ENCODE results near the gene CRADD. TPM values are rescaled to one million over a fixed set of nuclear protein-coding genes. Genes with fewer than 3 reads are reported as not detected.

The CRADD gene
- total and polyA plus RNA-seq, 10 of the 15 experiments (the other 5 are each of a cell fraction or from before 2014, with no cell fraction given) = 7.6 to 15.5 (median 11.7) TPM

DNA sequence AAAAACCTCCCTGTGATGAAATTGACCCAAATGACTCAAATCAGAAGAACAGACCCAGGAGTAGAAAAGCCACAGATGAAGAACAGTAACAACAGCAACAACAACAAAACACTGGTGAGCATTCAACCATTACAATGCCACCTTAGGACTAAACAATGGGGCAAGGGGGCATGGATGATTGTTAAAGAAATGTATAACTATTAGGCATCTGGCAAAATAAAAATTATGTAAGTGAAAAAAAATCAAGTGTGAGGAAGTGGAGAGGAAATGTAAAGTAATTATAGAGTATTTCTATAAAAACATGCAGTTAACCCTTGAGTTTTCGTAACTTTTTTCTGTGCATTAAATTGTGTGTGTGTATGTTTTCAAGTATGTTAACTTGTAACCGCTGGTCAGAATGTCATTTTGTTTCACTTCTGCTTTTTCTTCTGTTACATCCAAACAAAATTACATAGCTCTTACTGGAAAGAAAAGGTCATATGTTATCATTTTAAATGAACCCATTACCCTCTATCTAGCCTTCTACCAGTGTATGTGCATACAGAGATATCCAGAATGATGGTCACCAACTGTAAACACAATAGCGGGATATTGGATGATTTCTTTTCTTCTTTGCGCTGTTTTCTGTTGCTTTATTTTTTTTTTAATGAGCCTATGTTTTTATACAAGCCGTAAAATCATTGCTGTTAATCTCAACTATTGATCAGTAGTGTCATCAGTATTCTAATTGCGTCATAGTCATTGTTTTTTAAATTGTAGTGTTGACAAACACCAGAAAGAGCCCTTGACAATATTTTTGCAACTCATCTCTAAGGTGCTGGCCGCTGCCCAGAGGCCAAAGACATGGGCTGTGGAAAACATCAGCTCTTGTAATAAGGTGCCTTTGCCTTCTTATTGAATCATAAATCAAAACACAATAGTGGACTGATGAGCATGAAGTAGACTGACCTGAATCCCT, 170.6 kb downstream of the CRADD start (continued):
- TF ChIP-seq RUNX3 (IDR thresholded peaks at IDR 0.05; ENCODE audit: low read length) (peak; percentile 98), FOXM1 (IDR thresholded peaks at IDR 0.05; ENCODE audit: low read depth, low read length) (peak; percentile 97), SUPT20H (IDR thresholded peaks at IDR 0.05; ENCODE audit: borderline replicate concordance, control insufficient read depth, low read depth, low read length) (no peak), MXI1 (IDR thresholded peaks at IDR 0.05; ENCODE audit: low read depth, low read length) (0 out of 2 replicates have a peak, but pooled peaks have one; percentile 34), GATAD2B (conservative IDR thresholded peaks at IDR 0.05; ENCODE audit: low read depth) (0 out of 2 replicates have a peak, but pooled peaks have one; percentile 42), NFIC (IDR thresholded peaks at IDR 0.05; ENCODE audit: low read depth, low read length) (peak; percentile 97), TARDBP (IDR thresholded peaks at IDR 0.05; ENCODE audit: borderline replicate concordance) (no peak), ZNF274 (IDR thresholded peaks at IDR 0.05; ENCODE audit: insufficient read depth, insufficient read length) (no peak)
- TF ChIP-seq, protein P1, sequence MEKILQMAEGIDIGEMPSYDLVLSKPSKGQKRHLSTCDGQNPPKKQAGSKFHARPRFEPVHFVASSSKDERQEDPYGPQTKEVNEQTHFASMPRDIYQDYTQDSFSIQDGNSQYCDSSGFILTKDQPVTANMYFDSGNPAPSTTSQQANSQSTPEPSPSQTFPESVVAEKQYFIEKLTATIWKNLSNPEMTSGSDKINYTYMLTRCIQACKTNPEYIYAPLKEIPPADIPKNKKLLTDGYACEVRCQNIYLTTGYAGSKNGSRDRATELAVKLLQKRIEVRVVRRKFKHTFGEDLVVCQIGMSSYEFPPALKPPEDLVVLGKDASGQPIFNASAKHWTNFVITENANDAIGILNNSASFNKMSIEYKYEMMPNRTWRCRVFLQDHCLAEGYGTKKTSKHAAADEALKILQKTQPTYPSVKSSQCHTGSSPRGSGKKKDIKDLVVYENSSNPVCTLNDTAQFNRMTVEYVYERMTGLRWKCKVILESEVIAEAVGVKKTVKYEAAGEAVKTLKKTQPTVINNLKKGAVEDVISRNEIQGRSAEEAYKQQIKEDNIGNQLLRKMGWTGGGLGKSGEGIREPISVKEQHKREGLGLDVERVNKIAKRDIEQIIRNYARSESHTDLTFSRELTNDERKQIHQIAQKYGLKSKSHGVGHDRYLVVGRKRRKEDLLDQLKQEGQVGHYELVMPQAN (conservative IDR thresholded peaks at IDR 0.05) = no peak
- TF ChIP-seq, protein P2, sequence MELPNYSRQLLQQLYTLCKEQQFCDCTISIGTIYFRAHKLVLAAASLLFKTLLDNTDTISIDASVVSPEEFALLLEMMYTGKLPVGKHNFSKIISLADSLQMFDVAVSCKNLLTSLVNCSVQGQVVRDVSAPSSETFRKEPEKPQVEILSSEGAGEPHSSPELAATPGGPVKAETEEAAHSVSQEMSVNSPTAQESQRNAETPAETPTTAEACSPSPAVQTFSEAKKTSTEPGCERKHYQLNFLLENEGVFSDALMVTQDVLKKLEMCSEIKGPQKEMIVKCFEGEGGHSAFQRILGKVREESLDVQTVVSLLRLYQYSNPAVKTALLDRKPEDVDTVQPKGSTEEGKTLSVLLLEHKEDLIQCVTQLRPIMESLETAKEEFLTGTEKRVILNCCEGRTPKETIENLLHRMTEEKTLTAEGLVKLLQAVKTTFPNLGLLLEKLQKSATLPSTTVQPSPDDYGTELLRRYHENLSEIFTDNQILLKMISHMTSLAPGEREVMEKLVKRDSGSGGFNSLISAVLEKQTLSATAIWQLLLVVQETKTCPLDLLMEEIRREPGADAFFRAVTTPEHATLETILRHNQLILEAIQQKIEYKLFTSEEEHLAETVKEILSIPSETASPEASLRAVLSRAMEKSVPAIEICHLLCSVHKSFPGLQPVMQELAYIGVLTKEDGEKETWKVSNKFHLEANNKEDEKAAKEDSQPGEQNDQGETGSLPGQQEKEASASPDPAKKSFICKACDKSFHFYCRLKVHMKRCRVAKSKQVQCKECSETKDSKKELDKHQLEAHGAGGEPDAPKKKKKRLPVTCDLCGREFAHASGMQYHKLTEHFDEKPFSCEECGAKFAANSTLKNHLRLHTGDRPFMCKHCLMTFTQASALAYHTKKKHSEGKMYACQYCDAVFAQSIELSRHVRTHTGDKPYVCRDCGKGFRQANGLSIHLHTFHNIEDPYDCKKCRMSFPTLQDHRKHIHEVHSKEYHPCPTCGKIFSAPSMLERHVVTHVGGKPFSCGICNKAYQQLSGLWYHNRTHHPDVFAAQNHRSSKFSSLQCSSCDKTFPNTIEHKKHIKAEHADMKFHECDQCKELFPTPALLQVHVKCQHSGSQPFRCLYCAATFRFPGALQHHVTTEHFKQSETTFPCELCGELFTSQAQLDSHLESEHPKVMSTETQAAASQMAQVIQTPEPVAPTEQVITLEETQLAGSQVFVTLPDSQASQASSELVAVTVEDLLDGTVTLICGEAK (IDR thresholded peaks at IDR 0.05; ENCODE audit: borderline replicate concordance) = no peak
- TF ChIP-seq, protein P3, sequence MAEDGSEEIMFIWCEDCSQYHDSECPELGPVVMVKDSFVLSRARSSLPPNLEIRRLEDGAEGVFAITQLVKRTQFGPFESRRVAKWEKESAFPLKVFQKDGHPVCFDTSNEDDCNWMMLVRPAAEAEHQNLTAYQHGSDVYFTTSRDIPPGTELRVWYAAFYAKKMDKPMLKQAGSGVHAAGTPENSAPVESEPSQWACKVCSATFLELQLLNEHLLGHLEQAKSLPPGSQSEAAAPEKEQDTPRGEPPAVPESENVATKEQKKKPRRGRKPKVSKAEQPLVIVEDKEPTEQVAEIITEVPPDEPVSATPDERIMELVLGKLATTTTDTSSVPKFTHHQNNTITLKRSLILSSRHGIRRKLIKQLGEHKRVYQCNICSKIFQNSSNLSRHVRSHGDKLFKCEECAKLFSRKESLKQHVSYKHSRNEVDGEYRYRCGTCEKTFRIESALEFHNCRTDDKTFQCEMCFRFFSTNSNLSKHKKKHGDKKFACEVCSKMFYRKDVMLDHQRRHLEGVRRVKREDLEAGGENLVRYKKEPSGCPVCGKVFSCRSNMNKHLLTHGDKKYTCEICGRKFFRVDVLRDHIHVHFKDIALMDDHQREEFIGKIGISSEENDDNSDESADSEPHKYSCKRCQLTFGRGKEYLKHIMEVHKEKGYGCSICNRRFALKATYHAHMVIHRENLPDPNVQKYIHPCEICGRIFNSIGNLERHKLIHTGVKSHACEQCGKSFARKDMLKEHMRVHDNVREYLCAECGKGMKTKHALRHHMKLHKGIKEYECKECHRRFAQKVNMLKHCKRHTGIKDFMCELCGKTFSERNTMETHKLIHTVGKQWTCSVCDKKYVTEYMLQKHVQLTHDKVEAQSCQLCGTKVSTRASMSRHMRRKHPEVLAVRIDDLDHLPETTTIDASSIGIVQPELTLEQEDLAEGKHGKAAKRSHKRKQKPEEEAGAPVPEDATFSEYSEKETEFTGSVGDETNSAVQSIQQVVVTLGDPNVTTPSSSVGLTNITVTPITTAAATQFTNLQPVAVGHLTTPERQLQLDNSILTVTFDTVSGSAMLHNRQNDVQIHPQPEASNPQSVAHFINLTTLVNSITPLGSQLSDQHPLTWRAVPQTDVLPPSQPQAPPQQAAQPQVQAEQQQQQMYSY (CRISPR knock-in tag; IDR thresholded peaks at IDR 0.05) = no peak
- TF ChIP-seq, protein P4, sequence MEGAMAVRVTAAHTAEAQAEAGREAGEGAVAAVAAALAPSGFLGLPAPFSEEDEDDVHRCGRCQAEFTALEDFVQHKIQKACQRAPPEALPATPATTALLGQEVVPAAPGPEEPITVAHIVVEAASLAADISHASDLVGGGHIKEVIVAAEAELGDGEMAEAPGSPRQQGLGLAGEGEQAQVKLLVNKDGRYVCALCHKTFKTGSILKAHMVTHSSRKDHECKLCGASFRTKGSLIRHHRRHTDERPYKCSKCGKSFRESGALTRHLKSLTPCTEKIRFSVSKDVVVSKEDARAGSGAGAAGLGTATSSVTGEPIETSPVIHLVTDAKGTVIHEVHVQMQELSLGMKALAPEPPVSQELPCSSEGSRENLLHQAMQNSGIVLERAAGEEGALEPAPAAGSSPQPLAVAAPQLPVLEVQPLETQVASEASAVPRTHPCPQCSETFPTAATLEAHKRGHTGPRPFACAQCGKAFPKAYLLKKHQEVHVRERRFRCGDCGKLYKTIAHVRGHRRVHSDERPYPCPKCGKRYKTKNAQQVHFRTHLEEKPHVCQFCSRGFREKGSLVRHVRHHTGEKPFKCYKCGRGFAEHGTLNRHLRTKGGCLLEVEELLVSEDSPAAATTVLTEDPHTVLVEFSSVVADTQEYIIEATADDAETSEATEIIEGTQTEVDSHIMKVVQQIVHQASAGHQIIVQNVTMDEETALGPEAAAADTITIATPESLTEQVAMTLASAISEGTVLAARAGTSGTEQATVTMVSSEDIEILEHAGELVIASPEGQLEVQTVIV (IDR thresholded peaks at IDR 0.05; ENCODE audit: borderline replicate concordance, partially characterized antibody) = no peak

Data from GM12878 (cell line).